OCI-LY7 (cell line): ENCODE results near the gene TEK. TPM values are rescaled to one million over a fixed set of nuclear protein-coding genes. Genes with fewer than 3 reads are reported as not detected.

ENCODE experiments used
- BruUV-seq: library from RNA; stranded (reverse); fragments of 400-500 nt; replicated peaks from 2 replicates; lab custom pipeline; 2021; lab: Mats Ljungman, UMichigan
- CTCF ChIA-PET: fragments of 300-600 bp; sonication (Branson Sonifier 250); formaldehyde crosslinking; loops from one replicate; lab custom pipeline; 2022; ENCODE audit warnings: antibody characterized with exemption; ENCODE audit not compliant: unreplicated experiment; lab: Charles Lee
- POLR2A ChIA-PET: fragments of 300-600 bp; sonication (Branson Sonifier 250); formaldehyde crosslinking; loops from one replicate; lab custom pipeline; 2022; ENCODE audit warnings: antibody characterized with exemption; lab: Charles Lee
- DNase-seq: peaks from one replicate; pipeline ENCODE4 v3.0.0-alpha.2; 2015; ENCODE audit warnings: low spot score
- H2AFZ ChIP-seq: fragments of 200-600 bp; sonication (generic), shearing (Covaris generic); 2 replicates; pipeline ENCODE4 v1.6.1; 2014; ENCODE audit warnings: mild to moderate bottlenecking, antibody characterized with exemption, low read length, moderate library complexity
- H3K27ac ChIP-seq: fragments of 200-600 bp; sonication (generic); 2 replicates; pipeline ENCODE4 v1.5.1; 2014; ENCODE audit warnings: mixed run types, low read depth, mild to moderate bottlenecking, moderate library complexity, low read length, inconsistent platforms; ENCODE audit not compliant: poor library complexity, severe bottlenecking
- H3K36me3 ChIP-seq: fragments of 200-600 bp; sonication (generic); 2 replicates; pipeline ENCODE4 v1.6.1; 2014; ENCODE audit warnings: mild to moderate bottlenecking, antibody characterized with exemption, low read length, moderate library complexity, mixed read lengths; ENCODE audit not compliant: insufficient read depth
- H3K4me1 ChIP-seq: fragments of 200-600 bp; sonication (generic); 2 replicates; pipeline ENCODE4 v1.5.1; 2014; ENCODE audit warnings: mild to moderate bottlenecking, low read length; ENCODE audit not compliant: insufficient read depth, poor library complexity, severe bottlenecking
- H3K4me2 ChIP-seq: fragments of 200-600 bp; sonication (generic); 2 replicates; pipeline ENCODE4 v1.6.1; 2014; ENCODE audit warnings: mild to moderate bottlenecking, low read length
- H3K4me3 ChIP-seq: fragments of 200-600 bp; sonication (generic); 2 replicates; pipeline ENCODE4 v1.5.1; 2014; ENCODE audit warnings: mild to moderate bottlenecking, low read depth, low read length; ENCODE audit not compliant: poor library complexity, severe bottlenecking
- H3K79me2 ChIP-seq: fragments of 200-600 bp; sonication (generic); 2 replicates; pipeline ENCODE4 v1.6.1; 2016; ENCODE audit warnings: low read depth, mild to moderate bottlenecking, low read length, moderate library complexity, mixed read lengths; ENCODE audit not compliant: insufficient read depth
- H3K9me2 ChIP-seq: fragments of 200-600 bp; sonication (generic); 2 replicates; pipeline ENCODE4 v1.6.1; 2016; ENCODE audit warnings: mild to moderate bottlenecking, low read length, mixed read lengths; ENCODE audit not compliant: insufficient read depth
- H3K9me3 ChIP-seq: fragments of 200-600 bp; sonication (generic); 2 replicates; pipeline ENCODE4 v1.6.1; 2014; ENCODE audit warnings: mild to moderate bottlenecking, mixed run types, low read length, mixed read lengths
- H4K20me1 ChIP-seq: fragments of 200-600 bp; sonication (generic); 2 replicates; pipeline ENCODE4 v1.6.1; 2014; ENCODE audit warnings: mild to moderate bottlenecking, antibody characterized with exemption, low read length, moderate library complexity, mixed read lengths; ENCODE audit not compliant: insufficient read depth
- EZH2phosphoT487 ChIP-seq: fragments of 200-600 bp; sonication (generic); IDR thresholded peaks from 2 replicates; pipeline ENCODE4 v1.6.1; 2018; ENCODE audit warnings: low read depth, borderline replicate concordance, mild to moderate bottlenecking, mixed run types, antibody characterized with exemption, low read length, moderate library complexity, mixed read lengths
- intact Hi-C: fragments of 100-400 bp; cut with micrococcal nuclease; formaldehyde crosslinking; loops from one replicate; pipeline ENCODE4 v1.10.0; 2022; ENCODE audit not compliant: unreplicated experiment
- total RNA-seq, 2 experiments: library from RNA; depleted of rRNA in 1 of 2; stranded (reverse); fragments of >200 nt in 1 of 2; shearing (Covaris generic) in 1 of 2; gene quantifications; 2 replicates each; pipeline ENCODE4 v1.2.3, GENCODE V29; 2014 to 2022
- TF ChIP-seq, protein P1 (sequence below): fragments of 200-600 bp; sonication (generic); conservative IDR thresholded peaks from 2 replicates; pipeline ENCODE4 v1.5.1; 2014; ENCODE audit warnings: mild to moderate bottlenecking, antibody characterized with exemption, low read length, moderate library complexity, mixed read lengths

Gene TEK
- total RNA-seq, 2 experiments from 2014 or later = not detected

DNA sequence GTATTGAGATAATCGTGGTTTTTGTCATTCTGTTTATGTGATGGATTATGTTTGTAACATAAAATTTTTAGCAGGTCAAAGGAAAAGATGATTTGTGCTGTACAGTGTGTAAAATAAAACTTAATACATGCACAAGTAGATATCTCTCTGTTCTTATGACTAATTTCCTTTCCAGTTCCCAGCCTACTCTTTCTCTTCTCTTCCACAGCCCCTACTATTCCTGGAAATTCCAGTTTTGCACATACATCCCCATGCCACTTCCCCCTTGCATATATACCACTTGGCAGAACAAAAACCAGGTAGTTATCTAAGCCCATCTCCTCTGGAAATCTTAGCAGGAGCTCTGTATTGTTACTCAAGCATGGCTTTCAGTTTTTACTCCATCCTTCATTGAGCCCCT, 20.2 kb downstream of the TEK start:
- Histone ChIP-seq H2AFZ (no peak overlapping the region), H3K9me3 (no peaks in the 10 kb centered on the region), H3K9me2 (no peaks in the 10 kb centered on the region), H3K4me3 (no peak overlapping the region), H3K4me1 (no peaks in the 10 kb centered on the region), H3K36me3 (no peaks in the 10 kb centered on the region), H3K79me2 (no peaks in the 10 kb centered on the region), H4K20me1 (no peaks in the 10 kb centered on the region), H3K27ac (no peak overlapping the region), H3K4me2 (no peak overlapping the region)
- TF ChIP-seq, protein P1, sequence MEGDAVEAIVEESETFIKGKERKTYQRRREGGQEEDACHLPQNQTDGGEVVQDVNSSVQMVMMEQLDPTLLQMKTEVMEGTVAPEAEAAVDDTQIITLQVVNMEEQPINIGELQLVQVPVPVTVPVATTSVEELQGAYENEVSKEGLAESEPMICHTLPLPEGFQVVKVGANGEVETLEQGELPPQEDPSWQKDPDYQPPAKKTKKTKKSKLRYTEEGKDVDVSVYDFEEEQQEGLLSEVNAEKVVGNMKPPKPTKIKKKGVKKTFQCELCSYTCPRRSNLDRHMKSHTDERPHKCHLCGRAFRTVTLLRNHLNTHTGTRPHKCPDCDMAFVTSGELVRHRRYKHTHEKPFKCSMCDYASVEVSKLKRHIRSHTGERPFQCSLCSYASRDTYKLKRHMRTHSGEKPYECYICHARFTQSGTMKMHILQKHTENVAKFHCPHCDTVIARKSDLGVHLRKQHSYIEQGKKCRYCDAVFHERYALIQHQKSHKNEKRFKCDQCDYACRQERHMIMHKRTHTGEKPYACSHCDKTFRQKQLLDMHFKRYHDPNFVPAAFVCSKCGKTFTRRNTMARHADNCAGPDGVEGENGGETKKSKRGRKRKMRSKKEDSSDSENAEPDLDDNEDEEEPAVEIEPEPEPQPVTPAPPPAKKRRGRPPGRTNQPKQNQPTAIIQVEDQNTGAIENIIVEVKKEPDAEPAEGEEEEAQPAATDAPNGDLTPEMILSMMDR = no peak
- TF ChIP-seq EZH2phosphoT487 = no peak
- CTCF ChIA-PET = no interaction called here
- no peak for DNase-seq
- intact Hi-C loops = no loop called here
- POLR2A ChIA-PET = no interaction called here
- BruUV-seq = no TSS peak

DNA sequence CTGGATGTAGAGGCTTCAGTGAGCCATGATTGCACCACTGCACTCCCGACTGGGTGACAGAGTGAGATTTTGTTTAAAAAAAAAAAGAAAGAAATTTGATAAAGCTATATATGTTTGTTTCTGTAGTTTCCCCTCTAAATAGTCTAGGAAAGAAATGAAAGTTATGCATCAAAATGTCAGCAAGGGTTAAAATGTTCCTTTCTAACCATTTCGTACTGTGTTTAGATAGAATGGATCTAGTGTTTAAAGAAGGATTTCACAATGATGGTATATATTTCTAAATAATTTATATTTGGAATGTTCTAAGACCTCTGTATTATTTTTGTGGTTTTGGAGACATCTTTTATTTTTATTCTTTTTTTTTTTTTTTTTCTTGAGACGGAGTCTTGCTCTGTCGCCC, 22.7 kb downstream of the TEK start:
- no peaks in the 10 kb centered on the region for H3K4me1 ChIP-seq
- no peak overlapping the region for H2AFZ ChIP-seq
- BruUV-seq = no TSS peak
- H3K9me2 ChIP-seq = no peaks in the 10 kb centered on the region
- DNase-seq = no peak
- no peaks in the 10 kb centered on the region for H3K79me2 ChIP-seq
- POLR2A ChIA-PET = interaction anchor here (0.8 kb wide), 1 partner anchor 538 kb away, joined by 3 read pairs; no protein-coding TSS in a partner anchor
- intact Hi-C loops = no loop called here
- no peak overlapping the region for H3K4me2 ChIP-seq
- H3K36me3 ChIP-seq = no peaks in the 10 kb centered on the region
- TF ChIP-seq EZH2phosphoT487 = no peak
- TF ChIP-seq, protein P1 = no peak
- H4K20me1 ChIP-seq = no peaks in the 10 kb centered on the region
- no peaks in the 10 kb centered on the region for H3K9me3 ChIP-seq
- H3K4me3 ChIP-seq = no peak overlapping the region
- no peak overlapping the region for H3K27ac ChIP-seq
- CTCF ChIA-PET = no interaction called here

DNA sequence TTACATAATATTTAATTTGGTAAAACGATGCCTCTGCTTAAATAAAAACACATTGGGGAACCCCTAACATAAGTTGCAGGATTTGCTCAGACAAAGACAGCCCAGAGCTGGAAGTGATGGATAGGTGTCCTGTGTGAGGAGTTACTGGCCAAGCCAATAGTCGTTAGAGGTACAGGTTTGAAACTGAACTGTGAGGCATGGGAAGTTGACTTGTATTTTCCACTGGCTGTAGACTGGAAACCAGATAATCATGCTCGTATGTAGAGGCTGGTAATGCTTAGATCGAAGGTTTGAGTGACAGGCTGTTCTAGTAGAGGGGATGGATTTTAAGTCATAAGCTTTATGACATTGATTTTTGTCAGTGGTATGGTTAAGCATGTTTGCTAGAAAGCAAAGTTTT, 24.8 kb downstream of the TEK start:
- Histone ChIP-seq H3K4me1 (no peaks in the 10 kb centered on the region), H3K36me3 (no peaks in the 10 kb centered on the region), H2AFZ (no peak overlapping the region), H3K27ac (no peak overlapping the region), H3K9me2 (no peaks in the 10 kb centered on the region), H3K79me2 (no peaks in the 10 kb centered on the region), H3K4me3 (no peak overlapping the region), H4K20me1 (no peaks in the 10 kb centered on the region), H3K4me2 (no peak overlapping the region), H3K9me3 (no peaks in the 10 kb centered on the region)
- no TSS peak for BruUV-seq
- DNase-seq = no peak
- intact Hi-C loops = no loop called here
- ChIA-PET CTCF (no interaction called here), POLR2A (no interaction called here)
- no peak for TF ChIP-seq EZH2phosphoT487
- TF ChIP-seq, protein P1 = no peak
